GM18502 (cell line): Measurements from ENCODE around the gene RASL12.
"Not testable (repeated sequence)": the region's sequence is repeated elsewhere in the genome, so short reads cannot be mapped to it uniquely, and the experiment has no call there.

Experiments
- ATAC-seq: cut with Tn5 transposase; IDR thresholded peaks from one replicate; pipeline ENCODE4 v1.9.1; 2021; ENCODE audit warnings: mild to moderate bottlenecking; ENCODE audit not compliant: unreplicated experiment, poor library complexity

Gene RASL12, protein sequence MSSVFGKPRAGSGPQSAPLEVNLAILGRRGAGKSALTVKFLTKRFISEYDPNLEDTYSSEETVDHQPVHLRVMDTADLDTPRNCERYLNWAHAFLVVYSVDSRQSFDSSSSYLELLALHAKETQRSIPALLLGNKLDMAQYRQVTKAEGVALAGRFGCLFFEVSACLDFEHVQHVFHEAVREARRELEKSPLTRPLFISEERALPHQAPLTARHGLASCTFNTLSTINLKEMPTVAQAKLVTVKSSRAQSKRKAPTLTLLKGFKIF

DNA sequence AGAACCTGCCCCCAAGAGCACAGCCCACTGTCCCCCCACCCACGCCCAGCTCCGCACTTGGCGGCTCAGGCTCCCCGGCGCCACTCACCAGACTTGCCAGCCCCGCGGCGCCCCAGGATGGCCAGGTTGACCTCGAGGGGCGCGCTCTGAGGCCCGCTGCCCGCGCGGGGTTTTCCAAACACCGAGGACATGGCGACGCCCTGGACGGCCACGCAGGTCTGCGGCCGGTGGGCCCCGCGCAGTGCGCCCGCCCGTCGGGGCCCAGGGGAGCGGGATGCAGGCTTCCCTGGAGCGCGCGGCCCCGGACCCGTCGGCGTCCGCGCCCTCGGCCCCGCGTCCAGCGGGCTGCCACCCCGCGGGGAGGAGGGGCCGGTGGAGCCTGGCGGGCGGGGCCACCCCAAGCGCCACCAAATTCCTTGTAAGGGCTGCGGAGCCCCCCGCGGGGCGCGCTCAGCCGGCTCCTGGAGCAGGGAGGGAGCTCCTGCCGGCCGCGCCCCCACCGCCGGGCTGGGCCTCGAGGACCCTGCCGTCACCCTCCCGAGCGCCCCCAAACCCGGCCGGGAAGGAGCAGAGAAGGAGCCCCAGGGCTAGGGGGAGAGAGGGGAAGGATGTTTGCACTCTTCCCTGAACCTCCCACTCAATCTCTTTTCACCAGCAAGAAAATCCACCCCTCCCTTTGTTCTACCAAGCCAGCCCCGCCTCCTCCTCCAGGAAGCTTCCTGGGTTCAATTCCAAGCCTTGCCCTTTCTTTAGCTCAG lies at the start of gene RASL12:
Gene RASL12, minus strand, starts transcription at position 347 of the 758 bp plus-strand sequence. Its CDS starts 156 bp downstream, at position 191.
- no peak for ATAC-seq

DNA sequence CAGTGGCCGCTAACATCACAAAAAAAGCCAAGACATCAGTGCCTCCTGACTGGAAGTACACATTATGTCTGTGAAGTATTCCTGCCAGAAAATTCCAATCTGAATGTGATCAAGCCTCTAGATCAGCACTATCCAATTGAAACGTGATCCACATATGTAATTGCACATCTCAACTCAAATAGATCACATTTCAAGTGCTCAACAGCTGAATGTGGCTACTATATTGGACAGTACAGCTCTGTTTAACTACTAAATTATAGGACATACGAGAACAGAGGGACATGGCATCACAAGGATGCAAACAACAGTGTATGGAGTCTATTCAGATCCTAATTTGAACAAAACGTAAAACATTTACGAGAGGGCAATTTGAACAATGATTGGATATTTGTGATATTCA lies 47.8 kb upstream of the RASL12 start:
- ATAC-seq, result no peak

DNA sequence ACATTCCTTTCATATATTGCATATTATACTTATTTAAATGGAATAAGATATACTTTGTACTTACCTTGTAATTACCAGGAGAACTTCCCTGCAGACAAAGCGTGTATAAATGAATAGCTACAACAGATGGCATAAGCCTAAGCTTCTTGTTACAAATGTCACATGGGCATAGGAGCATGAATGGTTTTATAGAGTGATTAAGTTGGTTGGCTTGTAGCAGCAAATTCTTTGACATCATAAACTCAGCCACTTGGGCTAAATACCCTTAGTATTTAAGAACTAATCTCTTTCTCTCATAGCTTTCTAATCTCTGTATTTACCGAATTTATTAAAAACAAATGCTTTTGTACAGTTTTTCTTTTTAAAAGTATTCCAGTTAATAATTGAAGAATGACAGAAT lies 47.3 kb upstream of the RASL12 start, which contains the start of gene UBAP1L:
Gene UBAP1L, minus strand, starts transcription at position 115 of the 400 bp plus-strand sequence. CDS start 8,985 bp downstream, outside the sequence.
- ATAC-seq, result no peak

DNA sequence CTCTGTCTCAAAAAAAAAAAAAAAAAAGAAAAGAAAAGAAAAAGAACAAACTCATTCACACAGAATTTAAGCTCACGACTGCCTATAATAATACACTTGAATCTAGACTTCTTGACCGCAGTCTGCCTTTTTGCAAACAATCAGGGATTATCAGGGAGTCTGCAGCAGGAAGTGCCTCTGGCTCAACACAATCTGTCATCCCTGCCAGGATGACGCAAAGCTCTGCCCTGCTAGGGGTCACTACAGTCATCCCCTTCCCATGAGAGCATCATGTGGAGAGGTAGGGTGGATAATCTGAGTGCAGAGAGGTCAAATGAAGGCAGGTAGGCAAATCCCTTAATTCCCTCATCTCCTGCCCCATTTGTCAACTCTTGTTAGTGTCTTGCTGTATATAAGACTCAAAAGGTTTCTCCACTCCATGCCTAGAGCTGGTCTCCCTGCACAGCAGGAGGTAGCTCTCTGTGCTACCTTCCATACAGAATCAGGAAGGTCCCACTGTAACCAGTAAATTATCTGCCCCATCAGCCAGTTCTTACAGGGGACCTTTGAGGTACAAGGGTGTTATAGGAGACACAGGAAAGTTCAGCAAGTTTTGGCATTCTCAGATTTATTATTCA lies 43.0 kb upstream of the RASL12 start:
- no peak for ATAC-seq

DNA sequence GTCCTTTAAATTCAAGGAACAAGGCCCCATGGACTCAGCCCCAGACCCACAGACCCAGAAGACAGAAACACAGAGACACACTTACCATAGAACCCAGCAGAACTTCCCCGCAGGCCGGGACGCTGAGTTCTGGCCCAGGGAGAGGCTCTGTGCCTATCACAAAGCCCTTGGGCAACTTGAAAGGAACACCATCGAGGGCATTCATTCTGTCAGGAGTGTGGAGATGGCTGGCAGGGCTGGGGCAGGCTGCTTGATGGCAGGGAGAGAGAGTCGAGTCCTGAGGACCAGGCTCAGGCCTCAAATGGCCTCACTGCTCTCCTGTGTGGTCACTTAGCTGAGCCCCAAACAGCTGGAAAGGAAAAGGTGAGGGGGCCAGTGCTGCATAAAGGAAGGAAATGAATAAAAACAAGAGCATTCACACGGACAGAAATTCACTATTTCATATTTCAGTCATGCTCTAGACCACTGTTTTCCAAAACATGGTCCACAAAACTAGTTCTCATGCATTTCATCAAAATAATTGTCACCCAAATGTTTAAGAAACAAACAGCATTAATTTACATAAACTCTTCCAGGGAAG lies 38.3 kb upstream of the RASL12 start:
- no peak for ATAC-seq

DNA sequence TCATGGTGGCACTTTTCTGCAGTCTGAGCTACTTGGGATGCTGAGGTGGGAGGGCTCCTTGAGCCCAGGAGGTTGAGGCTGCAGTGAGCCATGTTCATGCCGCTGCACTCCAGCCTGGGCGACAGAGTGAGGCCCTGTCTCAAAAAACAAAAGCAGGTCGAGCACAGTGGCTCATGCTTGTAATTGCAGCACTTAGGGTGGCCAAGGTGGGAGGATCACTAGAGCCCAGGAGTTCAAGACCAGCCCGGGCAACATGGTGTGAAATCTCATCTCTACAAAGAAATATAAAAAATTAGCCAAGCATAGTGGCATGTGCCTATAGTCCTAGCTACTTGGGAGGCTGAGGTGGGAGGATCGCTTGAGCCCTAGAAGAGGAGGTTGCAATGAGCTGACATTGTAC lies 37.2 kb upstream of the RASL12 start:
- ATAC-seq, result no peak

DNA sequence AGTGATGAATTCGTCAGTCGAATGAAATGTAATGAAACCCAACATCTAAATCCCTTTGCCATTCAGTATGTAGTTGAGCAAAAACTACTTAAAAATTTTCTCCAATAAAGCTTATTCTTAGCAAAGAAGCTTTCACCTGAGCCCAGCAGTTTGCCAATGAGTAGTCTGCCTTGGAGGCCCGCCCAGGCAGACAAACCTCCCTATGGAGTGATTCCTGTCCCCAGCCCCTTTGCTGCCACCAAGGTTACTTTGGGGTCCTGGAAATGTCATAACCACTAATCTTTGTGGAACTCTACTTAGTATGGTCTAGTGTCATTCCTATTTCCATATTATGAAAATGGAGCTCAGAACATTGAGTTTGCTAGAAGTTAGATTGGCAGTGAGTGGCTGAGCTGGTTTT lies 35.1 kb upstream of the RASL12 start:
- no peak for ATAC-seq

DNA sequence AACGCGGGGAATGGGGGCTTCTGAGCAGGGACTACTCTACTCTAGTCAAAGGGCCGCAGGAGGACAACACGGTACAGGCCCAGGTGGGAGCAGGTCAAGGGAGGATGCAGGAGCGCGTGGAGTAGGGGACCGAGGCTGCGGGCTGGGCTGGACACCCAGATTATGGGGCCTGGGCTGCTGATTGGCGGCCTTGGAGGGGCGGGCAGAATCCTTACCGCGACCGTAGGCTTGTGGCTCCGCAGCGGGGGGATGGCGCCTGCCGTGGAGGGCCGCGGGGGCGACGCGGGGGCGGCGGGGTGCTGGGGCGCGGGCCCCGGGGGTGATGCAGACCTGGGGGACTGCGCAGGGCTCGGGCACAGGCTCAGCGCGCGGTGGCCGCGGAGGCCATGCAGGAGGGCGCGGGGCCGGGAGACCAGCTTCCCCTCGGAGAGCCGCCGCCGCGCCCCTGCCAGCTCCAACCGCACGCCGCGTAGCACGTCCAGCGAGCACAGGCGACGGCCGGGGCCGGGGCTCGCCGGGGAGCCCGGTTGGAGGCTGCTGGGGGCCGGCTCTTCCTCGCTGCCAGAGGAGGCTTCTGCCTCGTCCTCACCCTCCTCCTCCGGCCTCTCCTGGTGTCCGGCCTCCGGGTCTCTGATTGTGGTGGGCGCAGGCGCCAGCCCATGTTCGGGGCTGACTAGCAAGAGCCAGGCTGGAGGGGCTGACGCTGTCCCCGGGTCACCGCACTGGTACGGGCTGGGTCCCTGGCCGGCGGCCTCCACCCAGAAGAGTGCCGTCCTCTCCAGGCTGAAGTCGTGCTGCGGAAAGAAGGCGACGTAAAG lies 34.3 kb upstream of the RASL12 start:
- no peak for ATAC-seq

DNA sequence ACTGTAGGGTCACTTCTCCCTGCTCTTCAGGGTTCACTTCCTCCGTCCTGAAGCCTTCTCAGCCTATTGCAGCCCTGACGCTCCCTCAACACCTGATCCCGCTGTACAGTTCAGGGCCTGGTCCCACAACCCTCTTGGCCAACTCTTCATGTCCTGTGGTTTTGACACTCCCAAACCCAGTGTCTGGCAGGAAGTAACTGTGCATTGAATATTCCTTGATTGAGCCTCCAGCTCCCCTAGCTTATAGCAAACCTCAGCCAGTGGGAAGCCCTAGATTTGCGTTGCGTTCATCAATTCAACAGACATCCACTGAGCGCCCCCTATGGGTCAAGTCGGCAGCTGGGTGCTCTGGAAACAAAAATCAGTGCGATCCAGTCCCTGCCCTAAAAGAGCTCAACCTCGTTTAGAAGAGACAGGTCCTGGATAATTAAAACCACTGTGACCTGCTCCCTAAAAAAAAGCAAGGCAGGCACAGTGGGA lies 33.7 kb upstream of the RASL12 start:
- ATAC-seq, result no peak

DNA sequence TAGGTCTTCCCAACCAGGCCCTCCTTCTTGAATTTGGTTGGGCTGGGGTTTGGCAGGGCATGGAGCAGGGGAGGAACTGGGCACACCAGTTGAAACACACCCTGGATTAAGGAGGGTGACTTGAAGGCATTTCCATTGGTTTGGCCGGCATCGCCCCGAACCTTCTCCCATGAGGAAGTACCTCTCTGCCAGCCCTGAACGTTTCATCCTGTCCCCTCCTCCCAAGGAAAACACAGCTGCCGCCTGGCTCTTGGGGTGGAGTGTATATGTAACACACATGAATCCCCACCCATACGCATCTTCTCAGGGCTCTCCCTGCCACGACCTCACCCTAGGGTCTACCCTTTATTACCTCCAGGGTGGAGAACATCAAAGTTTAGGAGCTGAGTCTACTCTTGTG lies 32.7 kb upstream of the RASL12 start:
- no peak for ATAC-seq

DNA sequence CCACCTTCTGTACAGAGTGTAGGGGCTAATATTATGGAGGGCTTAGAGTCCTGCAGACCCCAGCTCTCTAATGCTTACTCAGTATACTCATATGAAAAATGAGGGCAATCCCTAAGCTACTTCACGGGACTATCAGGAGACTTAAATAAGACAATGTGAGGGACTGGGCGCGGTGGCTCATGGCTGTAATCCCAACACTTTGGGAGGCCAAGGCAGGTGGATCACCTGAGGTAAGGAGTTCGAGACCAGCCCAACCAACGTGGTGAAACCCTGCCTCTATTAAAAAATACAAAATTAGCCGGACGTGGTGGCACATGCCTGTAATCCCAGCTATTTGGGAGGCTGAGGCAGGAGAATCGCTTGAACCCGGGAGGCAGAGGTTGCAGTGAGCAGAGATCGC lies 32.0 kb upstream of the RASL12 start:
- not testable (repeated sequence) for ATAC-seq

DNA sequence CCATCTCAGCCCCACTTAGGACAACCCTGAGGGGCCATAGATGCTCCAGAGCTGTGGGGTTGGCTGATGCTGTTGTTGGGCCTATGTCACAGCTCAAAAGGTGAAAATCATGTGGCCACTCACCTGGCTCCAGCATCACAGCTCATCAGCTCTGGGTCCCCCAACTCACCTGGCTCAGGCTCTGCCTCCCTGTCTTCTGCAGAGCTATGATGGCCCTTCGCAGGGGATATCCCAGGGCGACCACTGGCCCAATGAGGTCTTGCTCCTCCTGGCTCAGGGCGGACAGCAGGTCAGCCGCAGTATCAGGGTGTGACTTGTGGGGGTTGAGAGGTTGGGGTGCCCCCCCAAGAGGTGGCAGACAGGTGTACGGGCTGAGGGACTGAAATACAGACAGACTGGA lies 31.5 kb upstream of the RASL12 start:
- ATAC-seq, result no peak

DNA sequence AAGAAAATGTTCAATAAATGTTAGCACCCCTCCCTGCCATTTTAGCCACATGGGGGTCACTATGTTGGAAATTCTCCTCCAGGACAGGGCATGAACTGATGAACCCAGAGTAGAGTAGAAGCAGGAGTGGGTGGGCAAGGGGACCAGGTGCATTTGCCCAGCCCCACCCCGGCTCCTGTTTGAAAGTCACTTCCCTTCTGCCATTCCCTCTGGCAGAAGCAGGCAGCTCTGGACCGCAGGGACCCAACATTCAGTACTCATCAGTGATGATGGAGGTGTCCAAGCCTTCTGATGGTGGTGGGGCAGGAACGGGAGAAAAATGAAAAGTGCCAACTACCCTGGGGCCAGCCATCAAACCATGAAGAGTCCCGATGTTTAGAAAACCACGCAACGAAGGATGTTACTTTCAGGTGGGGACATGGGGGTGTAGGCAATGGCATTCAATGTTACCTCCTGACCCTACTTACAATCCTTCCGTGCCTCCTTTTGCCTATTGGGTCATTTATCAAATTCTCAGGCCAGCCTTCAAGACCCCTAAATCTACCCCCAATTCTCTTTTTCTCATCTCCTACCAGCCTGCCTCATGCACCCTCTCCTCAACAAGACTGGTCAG lies 30.0 kb upstream of the RASL12 start:
- no peak for ATAC-seq

DNA sequence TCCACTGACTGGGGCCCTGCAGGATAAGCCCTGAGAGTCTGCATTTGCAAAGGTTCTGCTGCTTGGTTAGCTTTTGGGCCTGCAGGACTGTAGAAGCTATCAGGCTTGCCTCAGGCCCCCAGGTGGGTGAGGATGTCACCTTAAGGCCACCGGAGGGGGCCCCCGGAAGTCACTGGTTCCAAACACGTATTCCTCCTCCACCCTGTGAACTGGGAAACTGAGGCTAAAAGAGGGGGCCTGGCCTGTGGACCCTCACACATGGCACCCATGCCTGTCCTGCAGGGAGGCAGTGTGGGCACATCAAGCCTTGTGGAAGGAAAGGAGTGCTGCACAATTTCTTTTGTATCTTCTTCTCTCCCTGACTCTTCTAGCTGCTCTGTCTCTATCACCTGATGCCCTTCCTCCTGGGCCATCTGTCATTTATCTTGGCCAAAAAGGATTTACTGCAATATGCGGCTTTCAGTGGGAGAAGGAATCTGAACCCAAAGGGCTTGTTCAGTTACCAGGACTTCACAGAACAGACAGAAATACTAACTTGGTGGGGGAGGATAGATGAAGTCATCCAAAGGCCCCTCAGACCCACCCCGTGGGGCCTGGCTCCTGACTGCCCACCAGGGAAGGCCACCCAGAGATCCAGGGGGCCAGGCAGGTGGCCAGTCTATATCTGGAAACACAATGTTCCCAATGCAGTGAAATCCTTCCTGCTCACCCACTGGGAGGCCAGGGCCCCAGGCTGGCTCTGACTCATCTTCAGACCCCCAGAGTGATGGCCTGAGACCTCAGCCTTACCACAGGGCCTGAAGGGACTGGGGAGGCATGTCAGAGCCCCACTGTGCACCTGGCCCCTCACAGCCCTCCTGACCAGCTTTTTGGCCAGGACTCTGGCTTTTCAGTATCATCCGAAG lies 28.9 kb upstream of the RASL12 start:
- ATAC-seq, result no peak

DNA sequence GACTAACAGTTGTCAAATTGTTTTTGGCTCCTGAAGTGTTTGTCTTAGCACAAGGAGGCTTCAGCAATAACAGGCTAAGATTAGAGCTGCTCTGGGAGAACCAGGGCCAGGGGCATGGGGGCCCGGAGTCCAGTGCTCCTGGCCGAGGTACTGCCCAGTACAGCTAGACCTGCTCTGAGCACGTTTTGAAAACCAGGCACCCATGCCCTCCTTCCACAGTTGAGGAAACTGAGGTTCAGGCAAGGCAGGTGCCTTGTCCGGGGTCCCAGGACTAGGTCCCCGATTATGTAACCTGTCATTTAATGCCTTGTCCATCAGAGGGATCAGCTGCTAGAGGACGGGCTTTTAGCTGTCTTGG lies 27.9 kb upstream of the RASL12 start:
- ATAC-seq, result no peak

DNA sequence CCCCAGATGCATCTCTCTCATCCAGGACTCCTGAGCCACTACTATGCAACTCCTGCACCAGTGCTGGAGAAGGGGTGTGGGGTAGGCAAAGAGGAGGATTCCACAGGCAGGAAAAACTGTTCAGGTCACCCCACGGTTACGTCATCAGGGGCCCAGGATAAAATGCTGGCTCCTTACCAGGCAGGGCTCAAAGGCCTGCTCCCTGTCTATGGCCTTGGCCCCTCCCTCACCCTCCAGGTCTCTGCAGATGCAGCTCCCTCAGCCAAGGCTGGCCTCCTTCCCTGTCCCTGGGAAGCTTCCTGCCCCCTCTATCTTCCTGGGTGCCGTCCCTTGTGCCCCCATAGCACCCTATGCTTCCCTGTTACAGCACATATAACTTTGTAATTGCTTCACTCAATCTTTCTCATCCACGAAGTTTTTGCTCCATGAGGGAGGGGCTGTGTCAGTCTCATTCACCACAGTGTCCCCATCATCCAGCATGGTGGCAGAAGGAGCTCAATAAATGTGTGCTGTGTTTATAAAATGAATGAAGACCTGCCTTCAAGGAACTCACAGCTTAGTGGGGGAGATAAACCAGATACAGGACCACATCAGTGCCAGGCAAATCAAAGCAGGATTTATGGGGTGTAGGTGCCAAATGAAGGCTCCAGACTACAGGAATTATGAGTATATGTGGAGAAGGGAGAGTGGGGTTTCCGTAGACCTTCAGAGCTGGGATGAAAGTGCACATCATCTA lies 27.4 kb upstream of the RASL12 start:
- ATAC-seq, result no peak

DNA sequence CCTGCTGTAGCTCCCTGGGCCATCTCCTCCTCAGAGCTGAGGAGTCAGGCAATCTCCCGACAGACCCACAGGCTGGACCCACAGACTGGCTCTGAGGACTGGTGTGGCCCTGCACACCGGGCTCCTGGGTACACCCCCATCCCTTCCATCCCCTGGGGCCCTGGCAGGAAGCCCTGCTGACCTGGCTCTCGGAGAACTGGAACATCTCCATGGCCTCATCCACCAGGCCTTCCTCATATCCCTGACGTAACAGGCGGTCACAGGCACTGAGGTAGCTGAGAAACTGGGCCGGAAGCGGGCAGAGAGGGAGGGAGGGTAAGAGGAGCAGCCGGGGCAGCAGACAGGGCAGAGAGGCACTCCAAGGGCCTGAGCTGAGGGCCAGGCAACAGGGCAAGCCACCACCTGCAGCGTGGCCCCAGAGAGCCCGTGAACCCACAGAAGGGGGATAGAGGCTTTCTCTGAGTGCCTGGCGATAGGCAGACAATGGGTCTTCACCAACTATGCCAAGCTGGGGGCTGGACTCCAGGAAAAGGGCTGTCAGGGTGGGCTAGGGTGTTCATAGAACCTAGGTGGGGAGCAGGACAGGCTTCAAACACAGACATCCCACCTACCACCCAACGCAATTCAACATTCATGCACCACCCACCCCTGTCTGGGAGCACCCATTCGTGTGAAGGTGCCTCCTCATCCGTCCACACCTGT lies 26.7 kb upstream of the RASL12 start:
- ATAC-seq, result no peak

DNA sequence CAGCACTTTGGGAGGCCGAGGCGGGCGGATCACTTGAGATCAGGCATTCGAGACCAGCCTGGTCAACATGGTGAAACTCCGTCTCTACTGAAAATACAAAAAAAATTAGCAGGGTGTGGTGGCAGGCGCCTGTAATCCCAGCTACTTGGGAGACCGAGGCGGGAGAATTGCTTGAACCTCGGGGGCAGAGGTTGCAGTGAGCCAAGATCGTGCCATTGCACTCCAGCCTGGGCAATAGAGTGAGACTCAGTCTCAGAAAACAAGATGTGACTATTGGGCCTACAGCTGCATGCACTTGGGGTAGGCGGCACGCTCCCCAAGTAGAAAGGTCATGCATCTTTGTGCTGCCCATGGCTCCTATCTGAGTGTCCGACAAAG lies 26.0 kb upstream of the RASL12 start:
- ATAC-seq, result not testable (repeated sequence)
